Measurements from ENCODE around the gene SELENOK. TPM values are rescaled to one million over a fixed set of nuclear protein-coding genes. Genes with fewer than 3 reads are reported as not detected.

SELENOK gene
- total and polyA plus RNA-seq, 10 donors = 28.4 to 84.0 (median 42.3) TPM

GRCh38 chr3:53846134-53846850 is 45.4 kb downstream of the SELENOK start, which contains the start of the genes CHDH and IL17RB:
CHDH (minus strand) TSS chr3:53846419; CDS start chr3:53824008, 22,411 bp downstream.
IL17RB (plus strand) TSS chr3:53846568; CDS start chr3:53846589, 21 bp downstream.
- Histone ChIP-seq H3K27me3 (replicated peaks in 1 of 7) (peaks cover 0 to 69% (median 34%) of the 10 kb centered on the region in 7 donors), H3K4me3 (peak within 1 kb of the TSS; percentile 37 to 71 (median 63)), H3K9me3 (no peaks in the 10 kb centered on the region), H3K4me1 (peaks cover 0 to 27% (median 17%) of the 10 kb centered on the region in 6 donors), H3K27ac (peak within 1 kb of the TSS in 2 of 8 donors; percentile 0 to 36), H3K36me3 (no peaks in the 10 kb centered on the region)
- peak; percentile 81 for DNase-seq
- TF ChIP-seq POLR2A (IDR thresholded peaks at IDR 0.05) (no peak), CTCF (IDR thresholded peaks at IDR 0.05 in 8 of 11, conservative IDR thresholded peaks at IDR 0.05 in 3 of 11) (no peak), POLR2AphosphoS5 (IDR thresholded peaks at IDR 0.05) (peak in 2 of 3 donors; percentile 31 to 38)
- WGBS, 5 donors = 3 to 9% (median 4%) methylated on average over 32 to 91 of the region's 91 CpGs
- intact Hi-C loops (cut with DNase I; ENCODE audit: low total_unique reads) = no loop called here

GRCh38 chr3:53845881-53846133 is 45.9 kb downstream of the SELENOK start:
- Histone ChIP-seq H3K27me3 (replicated peaks in 1 of 7) (peaks cover 0 to 69% (median 34%) of the 10 kb centered on the region in 7 donors), H3K4me1 (peaks cover 0 to 27% (median 17%) of the 10 kb centered on the region in 6 donors), H3K27ac (peak overlapping the region in 2 of 8 donors; percentile 0 to 36), H3K36me3 (no peaks in the 10 kb centered on the region), H3K4me3 (peak overlapping the region; percentile 37 to 71 (median 63)), H3K9me3 (no peaks in the 10 kb centered on the region)
- 0 to 2% (median 1%) methylated on average over 9 to 34 of the region's 34 CpGs for WGBS, 5 donors
- no peak for DNase-seq
- TF ChIP-seq POLR2A (IDR thresholded peaks at IDR 0.05) (no peak), POLR2AphosphoS5 (IDR thresholded peaks at IDR 0.05) (no peak), CTCF (IDR thresholded peaks at IDR 0.05 in 8 of 11, conservative IDR thresholded peaks at IDR 0.05 in 3 of 11) (peak in 1 of 11 experiments; percentile 1)
- intact Hi-C loops (cut with DNase I; ENCODE audit: low total_unique reads) = no loop called here

- Histone ChIP-seq H3K4me1 (peaks cover 0 to 27% (median 17%) of the 10 kb centered on the region in 6 donors), H3K27me3 (replicated peaks in 1 of 7) (peaks cover 0 to 66% (median 34%) of the 10 kb centered on the region in 7 donors), H3K36me3 (no peaks in the 10 kb centered on the region), H3K9me3 (no peaks in the 10 kb centered on the region), H3K27ac (peak overlapping the region in 1 of 8 donors; percentile 36), H3K4me3 (peak overlapping the region; percentile 37 to 71 (median 63))
- no peak for TF ChIP-seq CTCF (IDR thresholded peaks at IDR 0.05 in 8 of 11, conservative IDR thresholded peaks at IDR 0.05 in 3 of 11)
- no peak for TF ChIP-seq POLR2A (IDR thresholded peaks at IDR 0.05)
- no peak for TF ChIP-seq POLR2AphosphoS5 (IDR thresholded peaks at IDR 0.05)
- no peak for DNase-seq
- 17 to 57% (median 18%) methylated on average over 7 to 25 of the region's 25 CpGs for WGBS, 5 donors
- intact Hi-C loops (cut with DNase I; ENCODE audit: low total_unique reads) = no loop called here
These were observed 46.4 kb downstream of the SELENOK start for GRCh38 chr3:53845103-53845880.
